Transverse colon (tissue), 4 donors: ENCODE measurements around the gene BHLHE23. TPM values are rescaled to one million over a fixed set of nuclear protein-coding genes. Genes with fewer than 3 reads are reported as not detected.

Source experiments
- DNase-seq: peaks from one replicate; pipeline ENCODE4 v3.0.0-alpha.2; 2019
- H3K27ac ChIP-seq, 4 donors: fragments of 200-600 bp; sonication (generic); 2 replicates each; pipeline ENCODE4 v1.5.1; 2016 to 2018; ENCODE audit warnings: inconsistent platforms in 4 of 4
- H3K27me3 ChIP-seq: fragments of 200-600 bp; sonication (generic); 2 replicates; pipeline ENCODE4 v1.5.1; 2017; ENCODE audit warnings: inconsistent platforms
- H3K36me3 ChIP-seq, 4 donors: fragments of 200-600 bp; sonication (generic); 2 replicates each; pipeline ENCODE4 v1.5.1; 2017 to 2019; ENCODE audit warnings: inconsistent platforms in 4 of 4
- H3K4me1 ChIP-seq, 4 donors: fragments of 200-600 bp; sonication (generic); 2 replicates each; pipeline ENCODE4 v1.5.1; 2017 to 2020; ENCODE audit warnings: inconsistent platforms in 4 of 4
- H3K4me3 ChIP-seq, 4 donors: fragments of 200-600 bp; sonication (generic); 1 replicate in 1 of 4; 2 replicates in 3 of 4; pipeline versions ENCODE4 v1.5.1 to v1.6.1; 2017 to 2019; ENCODE audit warnings: inconsistent platforms in 4 of 4
- H3K9me3 ChIP-seq, 2 donors: fragments of 200-600 bp; sonication (generic); 2 replicates each; pipeline ENCODE4 v1.5.1; 2017 to 2019; ENCODE audit warnings: inconsistent platforms in 2 of 2
- CTCF ChIP-seq, 5 experiments: fragments of 200-600 bp in 3 of 5; fragments of 450-650 bp in 2 of 5; sonication (generic) in 3 of 5; IDR thresholded peaks; 1 replicate in 2 of 5; 2 replicates in 3 of 5; pipeline ENCODE4 v1.5.1; 2016 to 2017; ENCODE audit warnings: antibody characterized with exemption in 5 of 5, inconsistent platforms in 3 of 5, mild to moderate bottlenecking in 2 of 5, moderate library complexity in 1 of 5
- EP300 ChIP-seq: sonication (generic); formaldehyde crosslinking; IDR thresholded peaks from one replicate; pipeline ENCODE4 v1.6.1; 2017; ENCODE audit warnings: antibody characterized with exemption, low read depth
- POLR2A ChIP-seq: fragments of 450-650 bp; IDR thresholded peaks from one replicate; pipeline ENCODE4 v1.6.1; 2016; ENCODE audit warnings: antibody characterized with exemption, mild to moderate bottlenecking, moderate library complexity
- POLR2AphosphoS5 ChIP-seq, 3 donors: sonication (generic); formaldehyde crosslinking; IDR thresholded peaks; one replicate each; pipeline ENCODE4 v1.6.1; 2016; ENCODE audit warnings: antibody characterized with exemption in 3 of 3
- WGBS, 2 donors: methylation state at CpG; one replicate each; pipeline ENCODE4 v1.1.5; 2018; ENCODE audit warnings: low coverage in 1 of 2; 5-methylcytosine and 5-hydroxymethylcytosine counted together
- in situ Hi-C, 4 donors: fragments of 200-750 bp; cut with MboI; loops; one replicate each; pipeline versions ENCODE4 v1.15.0 to v1.15.1; 2017; ENCODE audit warnings: low sequenced_read_pairs in 3 of 4, low pct_ligation_motif_present in 1 of 4, low pct_unique_long_range_greater_than_20kb in 1 of 4
- intact Hi-C: fragments of 100-400 bp; cut with DNase I; formaldehyde crosslinking; loops from one replicate; pipeline ENCODE4 v1.15.1; 2023; ENCODE audit warnings: low total_unique reads
- total RNA-seq, 4 donors: library from RNA; depleted of rRNA; stranded (reverse); fragments of >200 nt; gene quantifications; one replicate each; pipeline ENCODE4 v1.1.0, GENCODE V29; 2016

BHLHE23 gene
- total RNA-seq, 4 donors from 2014 or later: not detected

DNA sequence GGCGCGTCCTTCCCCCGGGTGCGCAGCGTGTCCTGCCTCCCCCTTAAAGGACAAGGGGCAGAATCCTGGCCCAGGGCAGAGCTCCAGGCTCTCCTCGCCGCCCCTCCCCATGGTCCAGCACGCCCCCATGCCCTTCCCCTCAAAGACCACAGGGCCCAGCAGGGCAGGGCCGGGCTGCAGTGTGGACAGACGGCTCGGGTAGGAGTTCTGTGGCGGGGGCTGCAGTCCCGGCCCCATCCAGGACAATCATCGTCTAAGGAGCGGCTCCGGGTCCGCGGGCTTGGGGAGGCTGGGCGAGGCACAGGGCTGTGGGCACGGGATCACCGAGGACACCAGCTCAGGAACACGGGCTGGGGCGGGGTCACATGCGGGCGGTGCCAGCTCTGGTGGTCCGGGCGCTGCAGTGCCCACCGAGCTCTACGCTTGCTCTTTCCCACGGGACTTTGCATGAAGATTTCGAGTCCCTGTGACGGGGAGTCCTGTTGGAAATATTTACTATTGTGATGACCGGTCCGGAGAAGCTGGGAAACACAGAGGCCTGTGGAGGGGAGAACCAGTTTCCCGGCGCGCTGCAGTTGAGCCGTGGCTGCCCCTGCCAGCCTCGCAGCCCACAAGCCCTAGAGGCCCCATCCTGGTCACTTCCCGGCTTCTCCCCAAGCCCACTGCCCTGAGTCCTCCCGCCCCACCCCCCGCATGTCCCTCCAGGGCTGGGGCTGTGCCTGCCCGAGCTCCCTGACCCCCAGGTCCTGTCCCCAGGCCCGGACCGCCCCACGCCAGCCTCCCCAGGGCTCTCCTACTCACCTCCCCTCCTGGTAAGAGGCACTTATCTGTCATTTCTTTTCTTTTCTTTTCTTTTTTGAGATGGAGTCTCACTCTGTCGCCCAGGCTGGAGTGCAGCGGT, 33.7 kb downstream of the BHLHE23 start:
- Histone ChIP-seq H3K9me3 (no peaks in the 10 kb centered on the region), H3K36me3 (no peaks in the 10 kb centered on the region), H3K27ac (no peak overlapping the region), H3K4me1 (peaks cover 6 to 11% (median 7%) of the 10 kb centered on the region in 4 donors), H3K27me3 (peaks cover 77% of the 10 kb centered on the region), H3K4me3 (peak overlapping the region in 2 of 4 donors; percentile 7 to 16)
- WGBS, 2 donors: 21% methylated on average over 46 of the region's 48 CpGs; no CpG with 5 or more reads in 1 of the 2 donors
- DNase-seq: no peak
- in situ Hi-C loops: no loop called here
- intact Hi-C loops: loop anchor here (2.0 kb wide), 1 partner anchor 36 kb away; no protein-coding TSS in a partner anchor
- TF ChIP-seq CTCF (IDR thresholded peaks at IDR 0.05) (no peak), POLR2A (no peak), POLR2AphosphoS5 (IDR thresholded peaks at IDR 0.05) (no peak), EP300 (no peak)

DNA sequence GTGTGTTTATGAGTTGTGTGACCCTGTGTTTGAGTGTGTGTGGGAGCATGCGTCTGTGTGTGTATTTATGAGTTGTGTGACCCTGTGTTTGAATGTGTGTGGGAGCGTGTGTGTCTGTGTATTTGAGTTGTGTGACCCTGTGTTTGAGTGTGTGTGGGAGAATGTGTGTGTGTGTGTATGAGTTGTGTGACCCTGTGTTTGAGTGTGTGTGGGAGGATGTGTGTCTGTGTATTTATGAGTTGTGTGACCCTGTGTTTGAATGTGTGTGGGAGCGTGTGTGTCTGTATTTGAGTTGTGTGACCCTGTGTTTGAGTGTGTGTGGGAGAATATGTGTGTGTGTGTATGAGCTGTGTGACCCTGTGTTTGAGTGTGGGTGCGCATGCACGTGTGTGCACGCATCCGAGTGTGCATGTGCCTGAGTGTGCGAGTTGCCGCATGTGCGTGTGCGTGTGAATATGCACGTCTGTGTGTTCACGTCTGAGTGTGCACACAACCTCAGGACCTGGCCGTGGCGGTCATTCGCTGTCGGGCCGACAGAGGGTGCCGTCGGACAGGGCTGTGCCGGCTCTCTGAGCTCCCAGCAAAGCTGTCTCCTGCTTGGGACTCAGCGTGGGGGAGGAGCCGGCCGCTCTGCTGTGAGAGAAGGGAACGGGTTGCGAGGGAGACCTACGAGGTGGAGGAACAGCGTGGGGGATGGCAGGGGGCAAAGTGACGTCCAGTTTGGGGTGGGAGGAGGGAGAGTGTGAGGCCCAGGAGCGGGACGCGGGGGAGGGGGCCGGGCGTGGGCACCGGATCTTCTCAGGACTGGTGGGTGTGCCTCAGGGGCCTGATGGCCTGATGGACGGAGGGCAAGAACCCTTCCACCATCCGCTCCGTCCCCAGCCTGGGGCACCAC, 34.6 kb downstream of the BHLHE23 start:
- 0 to 4% methylated on average over 1 to 38 of the region's 38 CpGs for WGBS, 2 donors
- peak overlapping the region in 2 of 4 donors; percentile 7 to 16 for H3K4me3 ChIP-seq
- DNase-seq: peak; percentile 89
- no peak overlapping the region for H3K27ac ChIP-seq
- H3K36me3 ChIP-seq: no peaks in the 10 kb centered on the region
- no peaks in the 10 kb centered on the region for H3K9me3 ChIP-seq
- intact Hi-C loops (loop anchor here (2.0 kb wide), 1 partner anchor 37 kb away; no protein-coding TSS in a partner anchor), in situ Hi-C loops (no loop called here)
- H3K4me1 ChIP-seq: peaks cover 6 to 11% (median 7%) of the 10 kb centered on the region in 4 donors
- peaks cover 68% of the 10 kb centered on the region for H3K27me3 ChIP-seq
- TF ChIP-seq CTCF (IDR thresholded peaks at IDR 0.05): peak; percentile 83 to 93 (median 89)
- TF ChIP-seq POLR2A: no peak

DNA sequence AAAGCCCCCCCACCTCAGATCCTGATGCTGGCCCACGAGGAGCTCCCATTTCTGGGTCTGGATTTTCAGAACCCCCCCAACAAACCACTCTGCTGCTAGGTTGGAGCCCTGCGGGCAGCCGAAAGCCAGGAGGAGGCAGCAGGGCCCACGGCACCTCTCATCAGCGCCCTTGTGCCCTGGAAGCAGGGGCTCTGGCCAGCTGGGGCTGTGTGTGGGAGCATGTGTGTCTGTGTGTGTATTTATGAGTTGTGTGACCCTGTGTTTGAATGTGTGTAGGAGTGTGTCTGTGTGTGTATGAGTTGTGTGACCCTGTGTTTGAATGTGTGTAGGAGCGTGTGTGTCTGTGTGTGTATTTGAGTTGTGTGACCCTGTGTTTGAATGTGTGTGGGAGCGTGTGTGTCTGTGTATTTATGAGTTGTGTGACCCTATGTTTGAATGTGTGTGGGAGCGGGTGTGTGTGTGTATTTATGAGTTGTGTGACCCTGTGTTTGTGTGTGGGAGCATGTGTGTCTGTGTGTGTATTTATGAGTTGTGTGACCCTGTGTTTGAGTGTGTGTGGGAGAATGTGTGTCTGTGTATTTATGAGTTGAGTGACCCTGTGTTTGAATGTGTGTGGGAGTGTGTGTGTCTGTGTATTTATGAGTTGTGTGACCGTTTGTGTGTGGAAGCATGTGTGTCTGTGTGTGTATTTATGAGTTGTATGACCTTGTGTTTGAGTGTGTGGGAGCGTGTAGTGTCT, 35.4 kb downstream of the BHLHE23 start:
- TF ChIP-seq POLR2A (no peak), EP300 (no peak), POLR2AphosphoS5 (IDR thresholded peaks at IDR 0.05) (no peak), CTCF (IDR thresholded peaks at IDR 0.05) (no peak)
- no peak overlapping the region for H3K4me3 ChIP-seq
- H3K36me3 ChIP-seq: no peaks in the 10 kb centered on the region
- H3K27me3 ChIP-seq: peaks cover 60% of the 10 kb centered on the region
- 72% methylated on average over 10 of the region's 10 CpGs; no CpG with 5 or more reads in 1 of the 2 donors for WGBS, 2 donors
- H3K9me3 ChIP-seq: no peaks in the 10 kb centered on the region
- in situ Hi-C loops (no loop called here), intact Hi-C loops (no loop called here)
- no peak for DNase-seq
- no peak overlapping the region for H3K27ac ChIP-seq
- peaks cover 6 to 11% (median 7%) of the 10 kb centered on the region in 4 donors for H3K4me1 ChIP-seq
